Tibial nerve (tissue), 4 donors: Measurements from ENCODE around the gene LACTBL1. TPM values are rescaled to one million over a fixed set of nuclear protein-coding genes. Genes with fewer than 3 reads are reported as not detected.
"Not testable (repeated sequence)": the region's sequence is repeated elsewhere in the genome, so short reads cannot be mapped to it uniquely, and the experiment has no call there.

Experiments
- DNase-seq, 2 donors: peaks; one replicate each; pipeline ENCODE4 v3.0.0-alpha.2; 2019; ENCODE audit warnings: low spot score in 2 of 2
- H3K27ac ChIP-seq, 4 donors: fragments of 200-600 bp; sonication (generic) in 3 of 4; one replicate each; pipeline ENCODE4 v1.5.1; 2017 to 2019; ENCODE audit warnings: mild to moderate bottlenecking in 1 of 4
- H3K27me3 ChIP-seq, 2 donors: fragments of 200-600 bp; sonication (generic) in 1 of 2; one replicate each; pipeline versions ENCODE4 v1.5.1 to v1.6.0; 2017 to 2019
- H3K36me3 ChIP-seq, 3 donors: fragments of 200-600 bp; sonication (generic); one replicate each; pipeline ENCODE4 v1.5.1; 2018 to 2019
- H3K4me1 ChIP-seq, 4 donors: fragments of 200-600 bp; sonication (generic) in 3 of 4; one replicate each; pipeline ENCODE4 v1.5.1; 2017 to 2019
- H3K4me3 ChIP-seq, 4 donors: fragments of 200-600 bp; sonication (generic) in 3 of 4; one replicate each; pipeline ENCODE4 v1.5.1; 2017 to 2019; ENCODE audit warnings: mild to moderate bottlenecking in 1 of 4, moderate library complexity in 1 of 4
- H3K9me3 ChIP-seq, 4 donors: fragments of 200-600 bp; sonication (generic) in 3 of 4; one replicate each; pipeline ENCODE4 v1.5.1; 2017 to 2019
- EP300 ChIP-seq, 2 donors: sonication (generic); formaldehyde crosslinking; IDR thresholded peaks; one replicate each; pipeline ENCODE4 v1.6.1; 2017; ENCODE audit warnings: antibody characterized with exemption in 2 of 2, mild to moderate bottlenecking in 1 of 2
- POLR2A ChIP-seq, 2 donors: fragments of 450-650 bp; IDR thresholded peaks; one replicate each; pipeline ENCODE4 v1.6.1; 2017; ENCODE audit warnings: antibody characterized with exemption in 2 of 2, mild to moderate bottlenecking in 2 of 2, moderate library complexity in 2 of 2
- WGBS, 2 donors: methylation state at CpG; one replicate each; pipeline ENCODE4 v1.1.5; 2018; 5-methylcytosine and 5-hydroxymethylcytosine counted together
- total RNA-seq, 4 donors: library from RNA; depleted of rRNA; stranded (reverse); fragments of >200 nt; gene quantifications; one replicate each; pipeline ENCODE4 v1.1.0, GENCODE V29; 2016
- TF ChIP-seq, protein P1 (sequence below), 5 experiments: fragments of 200-600 bp in 3 of 5; fragments of 450-650 bp in 2 of 5; sonication (generic) in 3 of 5; IDR thresholded peaks; one replicate each; pipeline ENCODE4 v1.5.1; 2016 to 2019; ENCODE audit warnings: antibody characterized with exemption in 5 of 5, mild to moderate bottlenecking in 3 of 5, moderate library complexity in 2 of 5

The LACTBL1 gene
- total RNA-seq, 4 donors from 2014 or later = not detected

GRCh38 chr1:22952694-22953056 is 20.0 kb downstream of the LACTBL1 start:
- H3K27ac ChIP-seq = no peak overlapping the region
- no peaks in the 10 kb centered on the region for H3K36me3 ChIP-seq
- peaks cover 0 to 3% (median 0%) of the 10 kb centered on the region in 4 donors for H3K9me3 ChIP-seq
- H3K27me3 ChIP-seq = peaks cover 0 to 44% of the 10 kb centered on the region in 2 donors
- TF ChIP-seq, protein P1, sequence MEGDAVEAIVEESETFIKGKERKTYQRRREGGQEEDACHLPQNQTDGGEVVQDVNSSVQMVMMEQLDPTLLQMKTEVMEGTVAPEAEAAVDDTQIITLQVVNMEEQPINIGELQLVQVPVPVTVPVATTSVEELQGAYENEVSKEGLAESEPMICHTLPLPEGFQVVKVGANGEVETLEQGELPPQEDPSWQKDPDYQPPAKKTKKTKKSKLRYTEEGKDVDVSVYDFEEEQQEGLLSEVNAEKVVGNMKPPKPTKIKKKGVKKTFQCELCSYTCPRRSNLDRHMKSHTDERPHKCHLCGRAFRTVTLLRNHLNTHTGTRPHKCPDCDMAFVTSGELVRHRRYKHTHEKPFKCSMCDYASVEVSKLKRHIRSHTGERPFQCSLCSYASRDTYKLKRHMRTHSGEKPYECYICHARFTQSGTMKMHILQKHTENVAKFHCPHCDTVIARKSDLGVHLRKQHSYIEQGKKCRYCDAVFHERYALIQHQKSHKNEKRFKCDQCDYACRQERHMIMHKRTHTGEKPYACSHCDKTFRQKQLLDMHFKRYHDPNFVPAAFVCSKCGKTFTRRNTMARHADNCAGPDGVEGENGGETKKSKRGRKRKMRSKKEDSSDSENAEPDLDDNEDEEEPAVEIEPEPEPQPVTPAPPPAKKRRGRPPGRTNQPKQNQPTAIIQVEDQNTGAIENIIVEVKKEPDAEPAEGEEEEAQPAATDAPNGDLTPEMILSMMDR (IDR thresholded peaks at IDR 0.05) = no peak
- TF ChIP-seq POLR2A (IDR thresholded peaks at IDR 0.05) = no peak
- no peak for TF ChIP-seq EP300 (IDR thresholded peaks at IDR 0.05)
- H3K4me3 ChIP-seq = no peak overlapping the region
- peaks cover 0 to 9% (median 0%) of the 10 kb centered on the region in 4 donors for H3K4me1 ChIP-seq
- 69 to 89% methylated on average over 5 of the region's 5 CpGs for WGBS, 2 donors
- DNase-seq = no peak

DNA sequence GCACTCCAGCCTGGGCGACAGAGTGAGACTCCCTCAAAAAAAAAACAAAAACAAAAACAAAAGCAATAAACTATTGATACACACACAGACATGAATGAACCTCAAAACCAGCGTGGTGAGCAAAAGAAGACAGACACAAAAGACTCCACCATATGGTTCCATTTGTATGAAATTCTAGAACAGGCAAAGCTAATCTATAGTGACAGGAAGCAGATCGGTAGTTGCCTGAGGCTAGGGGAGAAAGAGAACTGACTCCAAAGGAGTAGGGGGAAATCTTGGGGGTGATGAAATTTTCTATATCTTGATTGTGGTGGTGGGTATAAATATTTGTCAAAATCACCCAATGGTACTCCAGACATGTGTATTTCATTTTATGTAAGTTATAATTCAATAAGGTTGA is 20.9 kb downstream of the LACTBL1 start:
- H3K4me3 ChIP-seq = no peak overlapping the region
- peaks cover 0 to 44% of the 10 kb centered on the region in 2 donors for H3K27me3 ChIP-seq
- H3K27ac ChIP-seq = no peak overlapping the region
- H3K36me3 ChIP-seq = no peaks in the 10 kb centered on the region
- H3K4me1 ChIP-seq = peaks cover 0 to 9% (median 0%) of the 10 kb centered on the region in 4 donors
- no peak for DNase-seq
- H3K9me3 ChIP-seq = peaks cover 0 to 3% (median 0%) of the 10 kb centered on the region in 4 donors
- WGBS, 2 donors = 58 to 73% methylated on average over 3 of the region's 3 CpGs
- TF ChIP-seq, protein P1 (IDR thresholded peaks at IDR 0.05) = no peak
- TF ChIP-seq POLR2A (IDR thresholded peaks at IDR 0.05) = no peak
- TF ChIP-seq EP300 (IDR thresholded peaks at IDR 0.05) = no peak

- Histone ChIP-seq H3K27me3 (peaks cover 0 to 38% of the 10 kb centered on the region in 2 donors), H3K27ac (no peak overlapping the region), H3K4me3 (no peak overlapping the region), H3K9me3 (peaks cover 0 to 3% (median 0%) of the 10 kb centered on the region in 4 donors), H3K36me3 (no peaks in the 10 kb centered on the region), H3K4me1 (peaks cover 0 to 9% (median 0%) of the 10 kb centered on the region in 4 donors)
- no peak for DNase-seq
- TF ChIP-seq, protein P1 (IDR thresholded peaks at IDR 0.05) = no peak
- TF ChIP-seq EP300 (IDR thresholded peaks at IDR 0.05) (no peak), POLR2A (IDR thresholded peaks at IDR 0.05) (no peak)
- WGBS, 2 donors = 47 to 53% methylated on average over 5 of the region's 5 CpGs
These were observed 22.8 kb downstream of the LACTBL1 start for GRCh38 chr1:22949822-22950331.

GRCh38 chr1:22945171-22945570 is 27.5 kb downstream of the LACTBL1 start:
- H3K27me3 ChIP-seq, H3K9me3 ChIP-seq, DNase-seq, H3K27ac ChIP-seq, H3K36me3 ChIP-seq, H3K4me1 ChIP-seq, H3K4me3 ChIP-seq: not testable (repeated sequence)
- 87 to 98% methylated on average over 5 of the region's 5 CpGs for WGBS, 2 donors

DNA sequence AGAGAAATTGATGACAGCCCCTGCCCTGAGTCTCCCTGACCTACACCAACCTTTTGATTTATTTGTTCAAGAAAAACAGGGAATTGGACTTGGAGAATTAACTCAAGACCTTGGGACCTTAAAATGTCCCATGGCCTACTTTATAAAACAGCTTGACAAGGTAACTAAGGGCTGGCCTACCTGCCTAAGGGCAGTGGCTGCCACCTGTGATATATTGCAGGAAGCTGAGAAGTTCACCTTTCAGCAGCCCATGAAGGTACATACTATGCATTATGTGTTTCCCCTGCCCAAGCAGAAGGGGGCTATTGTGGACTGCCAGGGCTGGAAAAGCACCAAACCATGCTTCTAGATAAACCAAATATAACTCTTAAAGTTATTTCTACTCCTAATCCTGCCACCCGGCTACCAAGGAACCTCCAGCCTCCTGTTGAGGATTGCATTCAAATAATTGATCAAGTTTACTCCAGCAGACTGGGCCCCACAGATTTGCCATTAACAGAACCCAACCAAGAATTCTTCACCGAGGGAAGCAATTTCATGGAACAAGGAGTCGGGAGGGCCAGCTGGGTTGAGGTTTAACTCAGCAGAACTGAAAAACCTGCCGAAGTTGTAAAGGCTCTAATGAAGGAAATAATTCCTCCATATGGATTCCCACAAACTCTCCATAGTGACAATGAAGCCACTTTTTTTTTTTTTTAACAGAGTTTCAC is 28.2 kb downstream of the LACTBL1 start:
- H3K36me3 ChIP-seq = no peaks in the 10 kb centered on the region
- no peak for DNase-seq
- TF ChIP-seq POLR2A (IDR thresholded peaks at IDR 0.05) (no peak), EP300 (IDR thresholded peaks at IDR 0.05) (no peak)
- H3K4me3 ChIP-seq = no peak overlapping the region
- WGBS, 2 donors = 65 to 69% methylated on average over 4 of the region's 4 CpGs
- H3K9me3 ChIP-seq = peaks cover 0 to 16% (median 5%) of the 10 kb centered on the region in 4 donors
- H3K27me3 ChIP-seq = no peaks in the 10 kb centered on the region
- no peaks in the 10 kb centered on the region for H3K4me1 ChIP-seq
- H3K27ac ChIP-seq = no peak overlapping the region

DNA sequence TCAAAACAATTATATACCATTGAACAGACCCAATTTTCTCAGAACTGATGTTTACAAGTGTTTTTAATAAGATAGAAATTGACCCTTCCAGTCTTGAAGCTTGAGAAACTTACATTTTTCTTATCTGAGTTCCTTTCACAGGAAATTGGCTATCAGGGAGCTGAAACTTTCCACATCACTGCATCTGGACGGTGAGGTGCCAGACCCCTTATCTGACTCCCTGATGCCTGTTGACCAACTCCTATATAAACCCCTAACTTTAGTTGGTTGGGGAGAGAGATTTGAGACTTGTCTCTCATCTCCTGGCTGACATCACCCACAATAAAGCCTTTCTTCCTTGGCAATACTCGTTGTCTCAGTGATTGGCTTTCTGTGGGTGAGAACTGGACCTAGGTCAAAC is 31.4 kb downstream of the LACTBL1 start:
- 54 to 63% methylated on average over 2 of the region's 2 CpGs for WGBS, 2 donors
- H3K36me3 ChIP-seq = no peaks in the 10 kb centered on the region

More for the DNA sequence above, 31.4 kb downstream of the LACTBL1 start:
- no peak overlapping the region for H3K4me3 ChIP-seq
- peaks cover 0 to 17% (median 6%) of the 10 kb centered on the region in 4 donors for H3K9me3 ChIP-seq
- no peak for DNase-seq
- H3K27ac ChIP-seq = no peak overlapping the region
- H3K27me3 ChIP-seq = no peaks in the 10 kb centered on the region
- no peaks in the 10 kb centered on the region for H3K4me1 ChIP-seq
- TF ChIP-seq EP300 (IDR thresholded peaks at IDR 0.05) = no peak
- TF ChIP-seq POLR2A (IDR thresholded peaks at IDR 0.05) = no peak
- TF ChIP-seq, protein P1 (IDR thresholded peaks at IDR 0.05) = no peak
